IMR-90 (cell line): Measurements from ENCODE around the gene CARD10.
A peak's percentile ranks its signal among the peaks of the same experiment; 100 is the strongest.

Experiments
- BHLHE40 ChIP-seq: fragments of 150-350 bp; IDR thresholded peaks from 2 replicates; pipeline ENCODE4 v1.6.1; 2016; ENCODE audit warnings: mild to moderate bottlenecking, low read depth, low read length
- CEBPB ChIP-seq: IDR thresholded peaks from 2 replicates; pipeline ENCODE4 v1.6.1; 2012; ENCODE audit warnings: low read depth, low read length, improper control_type of control experiment
- CTCF ChIP-seq: conservative IDR thresholded peaks from 2 replicates; pipeline ENCODE4 v1.5.1; 2012; ENCODE audit warnings: mild to moderate bottlenecking, low read depth, low read length, improper control_type of control experiment
- ELK1 ChIP-seq: fragments of 150-350 bp; IDR thresholded peaks from 2 replicates; pipeline ENCODE4 v1.6.1; 2016; ENCODE audit warnings: low read depth, mild to moderate bottlenecking, low read length, moderate library complexity, borderline replicate concordance
- MAZ ChIP-seq: IDR thresholded peaks from 2 replicates; pipeline ENCODE4 v1.6.1; 2012; ENCODE audit warnings: low read depth, mild to moderate bottlenecking, low read length, improper control_type of control experiment, moderate library complexity, borderline replicate concordance
- MXI1 ChIP-seq: IDR thresholded peaks from 2 replicates; pipeline ENCODE4 v1.6.1; 2012; ENCODE audit warnings: low read depth, mild to moderate bottlenecking, low read length, moderate library complexity, borderline replicate concordance
- NFE2L2 ChIP-seq: fragments of 150-350 bp; IDR thresholded peaks from 2 replicates; pipeline ENCODE4 v1.6.1; 2016; ENCODE audit warnings: low read depth, mild to moderate bottlenecking, low read length
- POLR2A ChIP-seq: IDR thresholded peaks from 2 replicates; pipeline ENCODE4 v1.6.1; 2012; ENCODE audit warnings: mild to moderate bottlenecking, low read depth, low read length
- RAD21 ChIP-seq: IDR thresholded peaks from 2 replicates; pipeline ENCODE4 v1.6.1; 2012; ENCODE audit warnings: low read length, improper control_type of control experiment
- RCOR1 ChIP-seq: IDR thresholded peaks from 2 replicates; pipeline ENCODE4 v1.6.1; 2012; ENCODE audit warnings: mild to moderate bottlenecking, low read length, improper control_type of control experiment; ENCODE audit not compliant: insufficient replicate concordance
- RFX5 ChIP-seq: IDR thresholded peaks from 2 replicates; pipeline ENCODE4 v1.8.0; 2012; ENCODE audit warnings: low read depth, mild to moderate bottlenecking, low read length, moderate library complexity
- USF2 ChIP-seq: fragments of 150-350 bp; IDR thresholded peaks from 2 replicates; pipeline ENCODE4 v1.6.1; 2017; ENCODE audit warnings: mild to moderate bottlenecking, antibody characterized with exemption, low read length, low read depth

GRCh38 chr22:37559901-37560607 lies 40.8 kb upstream of the CARD10 start, which contains the start of gene CDC42EP1:
- no peak for TF ChIP-seq CTCF
- no peak for TF ChIP-seq ELK1
- TF ChIP-seq POLR2A: peak; percentile 90
- no peak for TF ChIP-seq RAD21
- TF ChIP-seq RCOR1: no peak
- TF ChIP-seq NFE2L2: no peak
- TF ChIP-seq CEBPB: no peak
- TF ChIP-seq USF2: no peak
- no peak for TF ChIP-seq BHLHE40
- peak; percentile 90; the same call in 1 of the 2 replicates for TF ChIP-seq MAZ
- no peak for TF ChIP-seq MXI1
- no peak for TF ChIP-seq RFX5
